WERI-Rb-1 (cell line): ENCODE data around the gene ARSI.
"Not testable (repeated sequence)": the region's sequence is repeated elsewhere in the genome, so short reads cannot be mapped to it uniquely, and the experiment has no call there.

Source experiments
- DNase-seq: peaks from one replicate; pipeline ENCODE4 v3.0.0-alpha.2; 2020
- H3K27ac ChIP-seq: fragments of 250-450 bp; sonication (Bioruptor Pico); 2 replicates; pipeline ENCODE4 v1.5.1; 2020; ENCODE audit warnings: mild to moderate bottlenecking, moderate library complexity
- H3K27me3 ChIP-seq: fragments of 250-450 bp; sonication (Bioruptor Pico); 2 replicates; pipeline ENCODE4 v1.5.1; 2021; ENCODE audit warnings: mild to moderate bottlenecking, low read depth, moderate library complexity; ENCODE audit not compliant: insufficient read depth, severe bottlenecking
- H3K36me3 ChIP-seq: fragments of 250-450 bp; sonication (Bioruptor Pico); 2 replicates; pipeline ENCODE4 v1.5.1; 2020; ENCODE audit warnings: mild to moderate bottlenecking, moderate library complexity
- H3K4me3 ChIP-seq: 2 replicates; pipeline ENCODE4 v1.5.1; 2011; ENCODE audit warnings: low read depth, mild to moderate bottlenecking, control low read depth, low read length
- H3K9me3 ChIP-seq: fragments of 250-450 bp; sonication (Bioruptor Pico); 2 replicates; pipeline ENCODE4 v1.5.1; 2021; ENCODE audit warnings: mild to moderate bottlenecking, moderate library complexity; ENCODE audit not compliant: severe bottlenecking
- TF ChIP-seq, protein P1 (sequence below): IDR thresholded peaks from 2 replicates; pipeline ENCODE4 v1.5.1; 2011; ENCODE audit warnings: low read depth, mild to moderate bottlenecking, control low read depth, inconsistent platforms, low read length

ARSI gene

DNA sequence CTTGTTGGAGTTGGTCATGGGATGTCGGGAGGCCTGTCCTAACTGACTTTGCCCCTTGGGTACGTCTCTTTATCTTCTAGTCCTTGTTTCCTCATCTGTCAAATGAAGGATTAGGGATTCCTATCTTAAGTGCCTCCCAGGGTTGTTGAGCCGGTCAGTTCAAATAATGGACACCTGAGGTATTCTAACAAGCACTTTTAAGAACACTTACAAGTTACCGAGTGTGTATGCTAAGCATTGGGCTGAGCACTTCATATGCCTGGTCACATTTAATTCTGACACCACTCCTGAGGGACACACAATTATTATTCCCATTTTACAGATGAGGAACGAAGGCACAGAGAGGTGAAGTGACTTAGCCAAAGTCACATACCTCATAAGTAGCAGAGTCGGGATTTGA is 50.2 kb downstream of the ARSI start:
- Histone ChIP-seq H3K27me3 (no peaks in the 10 kb centered on the region), H3K4me3 (no peak overlapping the region), H3K9me3 (no peaks in the 10 kb centered on the region), H3K27ac (no peak overlapping the region), H3K36me3 (no peaks in the 10 kb centered on the region)
- TF ChIP-seq, protein P1, sequence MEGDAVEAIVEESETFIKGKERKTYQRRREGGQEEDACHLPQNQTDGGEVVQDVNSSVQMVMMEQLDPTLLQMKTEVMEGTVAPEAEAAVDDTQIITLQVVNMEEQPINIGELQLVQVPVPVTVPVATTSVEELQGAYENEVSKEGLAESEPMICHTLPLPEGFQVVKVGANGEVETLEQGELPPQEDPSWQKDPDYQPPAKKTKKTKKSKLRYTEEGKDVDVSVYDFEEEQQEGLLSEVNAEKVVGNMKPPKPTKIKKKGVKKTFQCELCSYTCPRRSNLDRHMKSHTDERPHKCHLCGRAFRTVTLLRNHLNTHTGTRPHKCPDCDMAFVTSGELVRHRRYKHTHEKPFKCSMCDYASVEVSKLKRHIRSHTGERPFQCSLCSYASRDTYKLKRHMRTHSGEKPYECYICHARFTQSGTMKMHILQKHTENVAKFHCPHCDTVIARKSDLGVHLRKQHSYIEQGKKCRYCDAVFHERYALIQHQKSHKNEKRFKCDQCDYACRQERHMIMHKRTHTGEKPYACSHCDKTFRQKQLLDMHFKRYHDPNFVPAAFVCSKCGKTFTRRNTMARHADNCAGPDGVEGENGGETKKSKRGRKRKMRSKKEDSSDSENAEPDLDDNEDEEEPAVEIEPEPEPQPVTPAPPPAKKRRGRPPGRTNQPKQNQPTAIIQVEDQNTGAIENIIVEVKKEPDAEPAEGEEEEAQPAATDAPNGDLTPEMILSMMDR = no peak
- DNase-seq = no peak

DNA sequence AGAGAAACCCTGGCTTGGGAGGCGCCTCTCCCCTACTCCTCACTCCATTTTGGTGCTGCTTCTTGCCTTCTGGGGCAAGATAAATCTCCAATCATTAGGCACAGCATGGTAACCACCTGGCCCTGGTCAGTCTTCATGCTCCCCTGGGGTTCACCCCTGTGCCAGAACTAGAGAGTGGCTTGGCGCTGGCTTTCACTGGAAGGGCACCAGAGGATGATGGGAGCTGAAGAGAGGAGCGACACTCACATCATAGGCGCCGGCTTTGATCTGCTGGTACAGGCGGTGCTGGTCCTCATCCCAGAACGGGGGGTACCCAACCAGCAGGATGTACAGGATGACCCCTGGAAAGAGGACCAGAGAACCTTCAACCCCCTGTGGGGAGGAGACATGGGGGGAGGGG is 51.2 kb downstream of the ARSI start:
- Histone ChIP-seq H3K27me3 (no peaks in the 10 kb centered on the region), H3K9me3 (no peaks in the 10 kb centered on the region), H3K4me3 (no peak overlapping the region), H3K27ac (no peak overlapping the region), H3K36me3 (no peaks in the 10 kb centered on the region)
- no peak for DNase-seq
- TF ChIP-seq, protein P1 = no peak

DNA sequence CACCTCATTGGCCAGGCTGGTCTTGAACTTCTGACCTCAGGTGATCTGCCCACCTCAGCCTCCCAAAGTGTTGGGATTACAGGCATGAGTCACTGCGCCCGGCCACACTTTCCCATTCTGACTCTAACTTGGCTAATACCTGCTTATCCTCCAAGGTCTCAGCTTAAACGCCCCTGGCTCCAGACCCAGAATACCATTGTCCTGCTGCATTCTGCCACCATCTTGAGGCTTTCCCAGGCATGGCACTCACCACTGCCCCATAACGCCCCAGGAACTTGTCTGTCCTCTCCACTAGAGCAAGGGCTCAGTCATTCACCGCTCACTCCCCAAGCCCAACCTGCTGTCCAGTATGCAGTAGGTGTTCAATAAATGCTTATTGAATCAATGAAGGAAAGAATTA is 53.0 kb downstream of the ARSI start:
- Histone ChIP-seq H3K36me3 (no peaks in the 10 kb centered on the region), H3K27ac (no peak overlapping the region), H3K4me3 (no peak overlapping the region), H3K9me3 (no peaks in the 10 kb centered on the region), H3K27me3 (no peaks in the 10 kb centered on the region)
- peak; percentile 76 for DNase-seq
- TF ChIP-seq, protein P1 = peak; percentile 63

DNA sequence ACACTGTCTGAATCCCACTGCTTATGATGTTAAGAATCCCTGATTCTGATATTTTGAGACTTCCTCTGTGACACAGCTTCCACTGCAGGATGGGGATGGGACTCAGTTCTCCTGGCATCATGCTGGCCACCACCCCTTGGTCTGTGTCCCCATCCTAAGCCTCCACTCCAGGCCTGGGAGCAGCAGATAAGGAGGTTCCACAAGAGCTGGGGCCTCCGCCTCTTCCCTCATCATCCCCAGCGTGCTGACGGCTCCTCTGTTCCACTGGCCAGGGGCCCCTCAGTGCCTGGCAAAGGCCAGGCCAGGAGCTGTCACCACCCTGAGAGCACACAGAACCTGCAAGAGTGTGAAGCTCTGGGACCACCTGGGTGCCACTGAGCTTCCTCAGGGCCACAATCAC is 53.8 kb downstream of the ARSI start:
- Histone ChIP-seq H3K27me3 (no peaks in the 10 kb centered on the region), H3K27ac (no peak overlapping the region), H3K9me3 (no peaks in the 10 kb centered on the region), H3K4me3 (no peak overlapping the region), H3K36me3 (no peaks in the 10 kb centered on the region)
- TF ChIP-seq, protein P1 = no peak
- DNase-seq = no peak

DNA sequence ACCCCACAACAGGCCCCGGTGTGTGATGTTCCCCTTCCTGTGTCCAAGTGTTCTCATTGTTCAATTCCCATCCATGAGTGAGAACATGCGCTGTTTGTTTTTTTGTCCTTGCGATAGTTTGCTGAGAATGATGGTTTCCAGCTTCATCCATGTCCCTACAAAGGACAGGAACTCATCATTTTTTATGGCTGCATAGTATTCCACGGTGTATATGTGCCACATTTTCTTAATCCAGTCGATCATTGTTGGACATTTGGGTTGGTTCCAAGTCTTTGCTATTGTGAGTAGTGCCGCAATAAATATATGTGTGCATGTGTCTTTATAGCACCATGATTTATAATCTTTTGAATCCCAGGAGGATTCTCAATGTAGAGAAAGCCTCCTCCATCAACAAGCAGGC is 54.2 kb downstream of the ARSI start:
- H3K36me3 ChIP-seq, H3K9me3 ChIP-seq, H3K27ac ChIP-seq, H3K4me3 ChIP-seq, DNase-seq, H3K27me3 ChIP-seq: not testable (repeated sequence)

DNA sequence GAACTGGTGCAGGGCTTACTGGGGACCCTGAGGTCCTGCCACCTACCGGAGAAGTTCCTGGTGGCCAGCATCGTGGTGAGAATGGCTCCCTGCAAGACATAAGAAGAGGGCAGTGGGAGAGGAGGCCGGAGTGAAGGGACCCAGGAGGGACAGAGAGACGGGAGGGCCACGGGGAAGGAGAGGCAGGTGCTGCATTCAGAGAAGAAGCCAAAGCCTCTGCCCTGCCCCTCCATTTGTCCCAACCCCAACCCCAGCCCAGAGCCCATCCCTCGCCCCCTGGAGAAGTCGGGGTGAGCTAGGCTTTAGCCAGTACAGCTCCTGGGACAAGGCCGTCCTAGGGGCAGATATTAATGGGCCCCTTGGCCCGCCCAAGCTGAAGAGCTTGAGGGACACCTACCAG is 55.0 kb downstream of the ARSI start:
- Histone ChIP-seq H3K4me3 (no peak overlapping the region), H3K27me3 (no peaks in the 10 kb centered on the region), H3K27ac (no peak overlapping the region), H3K36me3 (no peaks in the 10 kb centered on the region), H3K9me3 (no peaks in the 10 kb centered on the region)
- TF ChIP-seq, protein P1 = no peak
- DNase-seq = no peak
